H9 (cell line): ENCODE measurements around the gene CELA3A. TPM values are rescaled to one million over a fixed set of nuclear protein-coding genes. Genes with fewer than 3 reads are reported as not detected.
A peak's percentile ranks its signal among the peaks of the same experiment; 100 is the strongest.

Experiments used
- DNase-seq: peaks from one replicate; pipeline ENCODE4 v3.0.0-alpha.2; 2017
- H2AFZ ChIP-seq: one replicate; pipeline ENCODE4 v1.6.1; 2013; ENCODE audit warnings: mild to moderate bottlenecking, low read length, control low read depth, moderate library complexity
- H2AK5ac ChIP-seq: 2 replicates; pipeline ENCODE4 v1.6.1; 2013; ENCODE audit warnings: low read length, control low read depth, mixed read lengths; ENCODE audit not compliant: insufficient read length
- H2BK120ac ChIP-seq: one replicate; pipeline ENCODE4 v1.6.1; 2013; ENCODE audit warnings: low read depth, mild to moderate bottlenecking, low read length, control low read depth, inconsistent platforms; ENCODE audit not compliant: poor library complexity, severe bottlenecking
- H2BK12ac ChIP-seq: 2 replicates; pipeline ENCODE4 v1.6.1; 2013; ENCODE audit warnings: low read length, control low read depth, mixed read lengths, low read depth; ENCODE audit not compliant: insufficient read length
- H2BK15ac ChIP-seq: 2 replicates; pipeline ENCODE4 v1.6.1; 2013; ENCODE audit warnings: low read depth, low read length, control low read depth
- H2BK20ac ChIP-seq: one replicate; pipeline ENCODE4 v1.6.1; 2013; ENCODE audit warnings: low read depth, mild to moderate bottlenecking, low read length, control low read depth, inconsistent platforms; ENCODE audit not compliant: poor library complexity, severe bottlenecking
- H2BK5ac ChIP-seq: 2 replicates; pipeline ENCODE4 v1.6.1; 2013; ENCODE audit warnings: low read length, control low read depth, mixed read lengths; ENCODE audit not compliant: insufficient read length
- H3K14ac ChIP-seq: 2 replicates; pipeline ENCODE4 v1.6.1; 2013; ENCODE audit warnings: low read length, control low read depth; ENCODE audit not compliant: insufficient read depth
- H3K18ac ChIP-seq: 2 replicates; pipeline ENCODE4 v1.6.1; 2013; ENCODE audit warnings: low read depth, mild to moderate bottlenecking, mixed read lengths, low read length, control low read depth; ENCODE audit not compliant: insufficient read length
- H3K23ac ChIP-seq: 2 replicates; pipeline ENCODE4 v1.6.1; 2013; ENCODE audit warnings: low read length, control low read depth, mixed read lengths, low read depth; ENCODE audit not compliant: insufficient read length
- H3K23me2 ChIP-seq: 2 replicates; pipeline ENCODE4 v1.6.1; 2013; ENCODE audit warnings: low read depth, mild to moderate bottlenecking, mixed read lengths, low read length, control low read depth; ENCODE audit not compliant: insufficient read length, poor library complexity, severe bottlenecking
- H3K27ac ChIP-seq: 2 replicates; pipeline ENCODE4 v1.5.1; 2013; ENCODE audit warnings: low read length, control low read depth, mixed read lengths, low read depth; ENCODE audit not compliant: insufficient read length
- H3K27me3 ChIP-seq: 2 replicates; pipeline ENCODE4 v1.6.1; 2013; ENCODE audit warnings: low read length, control low read depth, inconsistent platforms; ENCODE audit not compliant: insufficient read depth
- H3K4ac ChIP-seq: 2 replicates; pipeline ENCODE4 v1.6.1; 2013; ENCODE audit warnings: low read depth, mild to moderate bottlenecking, control low read depth, inconsistent platforms, low read length, moderate library complexity
- H3K4me1 ChIP-seq: 2 replicates; pipeline ENCODE4 v1.6.1; 2013; ENCODE audit warnings: low read length, control low read depth, inconsistent platforms; ENCODE audit not compliant: insufficient read depth
- H3K4me2 ChIP-seq: 2 replicates; pipeline ENCODE4 v1.6.1; 2013; ENCODE audit warnings: low read length, control low read depth, mixed read lengths; ENCODE audit not compliant: insufficient read length, insufficient read depth
- H3K56ac ChIP-seq: 2 replicates; pipeline ENCODE4 v1.6.1; 2013; ENCODE audit warnings: low read depth, mild to moderate bottlenecking, mixed read lengths, low read length, control low read depth; ENCODE audit not compliant: insufficient read length
- H3K79me1 ChIP-seq: 2 replicates; pipeline ENCODE4 v1.6.1; 2013; ENCODE audit warnings: low read depth, mild to moderate bottlenecking, moderate library complexity, low read length, control low read depth, inconsistent platforms; ENCODE audit not compliant: insufficient read depth, poor library complexity, severe bottlenecking
- H3K79me2 ChIP-seq: 2 replicates; pipeline ENCODE4 v1.6.1; 2013; ENCODE audit warnings: low read length, control low read depth, inconsistent platforms; ENCODE audit not compliant: insufficient read depth
- H3K9ac ChIP-seq: 2 replicates; pipeline ENCODE4 v1.6.1; 2013; ENCODE audit warnings: low read length, control low read depth, mixed read lengths; ENCODE audit not compliant: insufficient read length; ENCODE audit errors: extremely low read depth
- H3K9me3 ChIP-seq: one replicate; pipeline ENCODE4 v1.6.1; 2013; ENCODE audit warnings: low read depth, low read length, inconsistent platforms; ENCODE audit not compliant: control insufficient read depth
- H3T11ph ChIP-seq: one replicate; pipeline ENCODE4 v1.6.1; 2013; ENCODE audit warnings: mild to moderate bottlenecking, low read length, control low read depth, inconsistent platforms
- H4K20me1 ChIP-seq: one replicate; pipeline ENCODE4 v1.6.1; 2013; ENCODE audit not compliant: control insufficient read depth, insufficient read length, insufficient read depth
- H4K5ac ChIP-seq: 2 replicates; pipeline ENCODE4 v1.6.1; 2013; ENCODE audit warnings: low read depth, mild to moderate bottlenecking, mixed read lengths, low read length, control low read depth; ENCODE audit not compliant: insufficient read length
- H4K8ac ChIP-seq: replicated peaks from 2 replicates; pipeline ENCODE4 v1.6.1; 2013; ENCODE audit warnings: low read length, control low read depth, mixed read lengths, low read depth; ENCODE audit not compliant: insufficient read length
- H4K91ac ChIP-seq: 2 replicates; pipeline ENCODE4 v1.6.1; 2013; ENCODE audit warnings: low read depth, mild to moderate bottlenecking, moderate library complexity, mixed read lengths, low read length, control low read depth; ENCODE audit not compliant: insufficient read length
- H3K27ac Mint-ChIP-seq, 3 experiments: 2 replicates in 2 of 3; 3 replicates in 1 of 3; pipeline ENCODE4 v1.8.0; 2020 to 2021; ENCODE audit warnings: mixed read lengths in 3 of 3, mild to moderate bottlenecking in 1 of 3, moderate library complexity in 1 of 3
- H3K27me3 Mint-ChIP-seq: 2 replicates; pipeline ENCODE4 v1.8.0; 2021; ENCODE audit warnings: low read depth, mild to moderate bottlenecking, moderate library complexity, mixed read lengths
- H3K36me3 Mint-ChIP-seq, 3 experiments: 2 replicates in 2 of 3; 3 replicates in 1 of 3; pipeline ENCODE4 v1.8.0; 2020 to 2021; ENCODE audit warnings: low read depth in 3 of 3, mixed read lengths in 3 of 3; ENCODE audit not compliant: insufficient read depth in 1 of 3
- H3K4me1 Mint-ChIP-seq, 2 experiments: 2 replicates each; pipeline ENCODE4 v1.8.0; 2020; ENCODE audit warnings: mixed read lengths in 2 of 2
- H3K4me3 Mint-ChIP-seq, 2 experiments: 2 replicates in 1 of 2; 3 replicates in 1 of 2; pipeline ENCODE4 v1.8.0; 2020 to 2021; ENCODE audit warnings: mild to moderate bottlenecking in 2 of 2, mixed read lengths in 2 of 2, moderate library complexity in 1 of 2
- H3K9me3 Mint-ChIP-seq, 2 experiments: 2 replicates in 1 of 2; 3 replicates in 1 of 2; pipeline ENCODE4 v1.8.0; 2020; ENCODE audit warnings: mild to moderate bottlenecking in 2 of 2, mixed read lengths in 2 of 2, moderate library complexity in 1 of 2
- WGBS: extraction: QIAGEN DNeasy Blood & Tissue Kit; methylation state at CpG from one replicate; pipeline ENCODE4 v1.1.7; 2013; ENCODE audit warnings: missing lambda C conversion rate, low lambda C conversion rate, mixed read lengths; ENCODE audit not compliant: insufficient read length; ENCODE audit errors: extremely low coverage; 5-methylcytosine and 5-hydroxymethylcytosine counted together
- total RNA-seq: library from RNA; stranded (reverse); gene quantifications from 2 replicates; pipeline ENCODE4 v1.2.1, GENCODE V29; 2021
- TF ChIP-seq, protein P1 (sequence below): fragments of 200-600 bp; sonication (generic); conservative IDR thresholded peaks from 3 replicates; pipeline ENCODE4 v1.8.0; 2021; ENCODE audit warnings: antibody characterized with exemption, mild to moderate bottlenecking

The CELA3A gene
- total RNA-seq, 1 experiment from 2014 or later: not detected

DNA sequence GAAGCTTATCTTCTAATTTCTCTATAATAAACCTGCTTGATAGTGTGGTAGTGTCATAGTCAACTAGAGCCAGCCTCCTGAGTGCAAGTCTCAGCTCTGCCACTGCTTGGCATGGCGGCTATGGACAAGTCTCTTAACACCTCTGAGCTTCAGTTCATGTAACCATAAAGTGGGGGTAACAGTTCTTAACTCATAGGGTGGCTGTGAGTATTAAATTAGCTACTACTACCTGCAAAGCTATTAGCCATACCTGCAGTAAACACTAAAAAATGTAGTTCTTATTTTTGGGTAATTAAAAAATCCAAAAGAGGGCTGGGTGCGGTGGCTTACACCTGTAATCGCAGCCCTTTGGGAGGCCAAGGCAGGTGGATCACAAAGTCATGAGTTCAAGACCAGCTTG is 48.9 kb downstream of the CELA3A start:
- Mint-ChIP-seq H3K27me3 (no peaks in the 10 kb centered on the region; the same call in 1 of the 2 replicates), H3K4me1 (peaks cover 17 to 25% of the 10 kb centered on the region in 2 experiments), H3K27ac (no peak overlapping the region), H3K4me3 (0 out of 5 replicates have a peak overlapping the region, but pooled peaks of 1 of the 2 experiments have one; percentile 46), H3K36me3 (peaks cover 0 to 5% (median 0%) of the 10 kb centered on the region in 3 experiments; a peak in 4 of 7 replicates), H3K9me3 (peaks cover under 1 to 2% of the 10 kb centered on the region in 2 experiments; a peak in 3 of 5 replicates)
- H3K4me2 ChIP-seq: no peak overlapping the region
- no peak overlapping the region for H2BK5ac ChIP-seq
- H3K79me2 ChIP-seq: peaks cover 13% of the 10 kb centered on the region; the same call in 1 of the 2 replicates
- H3K56ac ChIP-seq: no peak overlapping the region
- H3K9me3 ChIP-seq: no peaks in the 10 kb centered on the region
- peaks cover 4% of the 10 kb centered on the region for H3K79me1 ChIP-seq
- H2BK12ac ChIP-seq: no peak overlapping the region
- H3K4me1 ChIP-seq: no peaks in the 10 kb centered on the region
- H4K91ac ChIP-seq: no peak overlapping the region
- H3K18ac ChIP-seq: no peak overlapping the region
- H4K5ac ChIP-seq: no peak overlapping the region
- DNase-seq: no peak
- peaks cover 6% of the 10 kb centered on the region for H3K23me2 ChIP-seq
- no peak overlapping the region for H3K27ac ChIP-seq
- no peak overlapping the region for H3K23ac ChIP-seq
- H4K20me1 ChIP-seq: no peaks in the 10 kb centered on the region
- WGBS: no CpG with 5 or more reads among the region's 3 CpGs
- no peak overlapping the region for H2BK120ac ChIP-seq
- H2AK5ac ChIP-seq: no peak overlapping the region
- H3K27me3 ChIP-seq: no peaks in the 10 kb centered on the region
- H2AFZ ChIP-seq: no peak overlapping the region
- H3K4ac ChIP-seq: no peak overlapping the region
- TF ChIP-seq, protein P1, sequence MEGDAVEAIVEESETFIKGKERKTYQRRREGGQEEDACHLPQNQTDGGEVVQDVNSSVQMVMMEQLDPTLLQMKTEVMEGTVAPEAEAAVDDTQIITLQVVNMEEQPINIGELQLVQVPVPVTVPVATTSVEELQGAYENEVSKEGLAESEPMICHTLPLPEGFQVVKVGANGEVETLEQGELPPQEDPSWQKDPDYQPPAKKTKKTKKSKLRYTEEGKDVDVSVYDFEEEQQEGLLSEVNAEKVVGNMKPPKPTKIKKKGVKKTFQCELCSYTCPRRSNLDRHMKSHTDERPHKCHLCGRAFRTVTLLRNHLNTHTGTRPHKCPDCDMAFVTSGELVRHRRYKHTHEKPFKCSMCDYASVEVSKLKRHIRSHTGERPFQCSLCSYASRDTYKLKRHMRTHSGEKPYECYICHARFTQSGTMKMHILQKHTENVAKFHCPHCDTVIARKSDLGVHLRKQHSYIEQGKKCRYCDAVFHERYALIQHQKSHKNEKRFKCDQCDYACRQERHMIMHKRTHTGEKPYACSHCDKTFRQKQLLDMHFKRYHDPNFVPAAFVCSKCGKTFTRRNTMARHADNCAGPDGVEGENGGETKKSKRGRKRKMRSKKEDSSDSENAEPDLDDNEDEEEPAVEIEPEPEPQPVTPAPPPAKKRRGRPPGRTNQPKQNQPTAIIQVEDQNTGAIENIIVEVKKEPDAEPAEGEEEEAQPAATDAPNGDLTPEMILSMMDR: no peak
- no peak overlapping the region for H4K8ac ChIP-seq
- no peak overlapping the region for H2BK20ac ChIP-seq
- no peak overlapping the region for H2BK15ac ChIP-seq
- H3T11ph ChIP-seq: no peak overlapping the region
- no peak overlapping the region for H3K14ac ChIP-seq
- H3K9ac ChIP-seq: no peak overlapping the region
